Measurements from ENCODE around the gene ZNF609.

- no peak for TF ChIP-seq CTCF (IDR thresholded peaks at IDR 0.05)
- no peak for TF ChIP-seq POLR2A (IDR thresholded peaks at IDR 0.05)
These were observed 150.8 kb downstream of the ZNF609 start for GRCh38 chr15:64611085-64611725.
